Vagina (tissue), 2 donors: ENCODE measurements around the gene MROH7. TPM values are rescaled to one million over a fixed set of nuclear protein-coding genes. Genes with fewer than 3 reads are reported as not detected.

ENCODE experiments used
- DNase-seq, 2 donors: peaks; one replicate each; pipeline ENCODE4 v3.0.0-alpha.2; 2017; ENCODE audit errors: extremely low spot score in 2 of 2
- H3K27ac ChIP-seq: fragments of 200-600 bp; sonication (generic); one replicate; pipeline ENCODE4 v1.5.1; 2019
- H3K27me3 ChIP-seq: fragments of 200-600 bp; sonication (generic); one replicate; pipeline ENCODE4 v1.5.1; 2019
- H3K36me3 ChIP-seq, 2 donors: fragments of 200-600 bp; sonication (generic); one replicate each; pipeline ENCODE4 v1.5.1; 2017 to 2019
- H3K4me1 ChIP-seq: fragments of 200-600 bp; sonication (generic); one replicate; pipeline ENCODE4 v1.5.1; 2019
- H3K4me3 ChIP-seq, 2 donors: fragments of 200-600 bp; sonication (generic); 1 replicate in 1 of 2; 2 replicates in 1 of 2; pipeline ENCODE4 v1.5.1; 2016 to 2019
- H3K9me3 ChIP-seq: fragments of 200-600 bp; sonication (generic); one replicate; pipeline ENCODE4 v1.5.1; 2019
- CTCF ChIP-seq, 3 experiments: fragments of 450-650 bp in 2 of 3; fragments of 200-600 bp in 1 of 3; sonication (generic) in 1 of 3; IDR thresholded peaks; one replicate each; pipeline ENCODE4 v1.5.1; 2017 to 2019; ENCODE audit warnings: antibody characterized with exemption in 3 of 3, mild to moderate bottlenecking in 2 of 3, moderate library complexity in 2 of 3
- POLR2A ChIP-seq, 2 donors: fragments of 450-650 bp; IDR thresholded peaks; one replicate each; pipeline ENCODE4 v1.6.1; 2017; ENCODE audit warnings: antibody characterized with exemption in 2 of 2, mild to moderate bottlenecking in 2 of 2, moderate library complexity in 2 of 2
- POLR2AphosphoS5 ChIP-seq, 2 donors: sonication (generic); formaldehyde crosslinking; IDR thresholded peaks; one replicate each; pipeline ENCODE4 v1.9.0; 2017; ENCODE audit warnings: antibody characterized with exemption in 2 of 2, mild to moderate bottlenecking in 2 of 2, low read depth in 1 of 2; ENCODE audit not compliant: insufficient read depth in 1 of 2
- intact Hi-C: fragments of 100-400 bp; cut with DNase I; formaldehyde crosslinking; loops from one replicate; pipeline ENCODE4 v1.15.1; 2023
- total RNA-seq: library from RNA; depleted of rRNA; stranded (reverse); fragments of >200 nt; gene quantifications from one replicate; pipeline ENCODE4 v1.2.3, GENCODE V29; 2016

Gene MROH7
- total RNA-seq, 1 donor from 2014 or later, result 7.4 TPM

- no peak for DNase-seq
- Histone ChIP-seq H3K4me3 (no peak overlapping the region), H3K27me3 (no peaks in the 10 kb centered on the region), H3K4me1 (no peaks in the 10 kb centered on the region), H3K36me3 (peaks cover 0 to 15% of the 10 kb centered on the region in 2 donors), H3K9me3 (no peaks in the 10 kb centered on the region), H3K27ac (no peak overlapping the region)
- intact Hi-C loops, result no loop called here
- TF ChIP-seq POLR2AphosphoS5 (IDR thresholded peaks at IDR 0.05; ENCODE audit: insufficient read depth in 1 of 2, low read depth in 1 of 2), result no peak
- TF ChIP-seq CTCF (IDR thresholded peaks at IDR 0.05), result no peak
- no peak for TF ChIP-seq POLR2A (IDR thresholded peaks at IDR 0.05)
Observed at GRCh38 chr1:54596756-54597155, 44.8 kb upstream of the MROH7 start.

DNA sequence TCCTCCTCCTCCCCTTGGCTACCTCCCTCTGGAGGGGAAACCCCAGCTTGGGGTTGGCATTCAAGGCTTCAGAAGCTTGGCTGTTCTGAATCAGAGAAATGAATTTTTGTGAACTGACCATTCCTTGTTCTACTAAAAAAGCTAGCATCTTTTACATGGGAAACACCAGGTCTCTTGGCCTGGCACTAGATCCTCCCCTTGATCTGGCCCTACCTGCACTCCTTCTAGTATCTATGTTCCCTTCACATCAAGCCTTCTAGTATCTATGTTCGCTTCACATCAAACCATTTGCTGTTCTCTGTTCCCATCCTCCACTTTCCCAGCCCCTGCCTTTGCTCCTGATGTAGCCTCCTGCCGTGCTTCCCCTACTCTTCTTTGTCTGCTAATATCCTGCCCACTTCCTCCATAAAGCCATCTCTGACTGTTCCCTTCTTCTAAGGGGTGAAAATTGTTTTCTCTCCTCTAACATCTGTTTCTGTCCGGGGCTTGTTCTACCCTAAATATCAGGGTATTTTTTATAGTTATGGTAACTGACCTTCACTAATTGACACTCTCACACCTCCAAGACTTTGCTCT is 44.0 kb upstream of the MROH7 start:
- Histone ChIP-seq H3K36me3 (peaks cover 0 to 15% of the 10 kb centered on the region in 2 donors), H3K4me3 (no peak overlapping the region), H3K27me3 (no peaks in the 10 kb centered on the region), H3K27ac (no peak overlapping the region), H3K4me1 (no peaks in the 10 kb centered on the region), H3K9me3 (no peaks in the 10 kb centered on the region)
- no peak for DNase-seq
- intact Hi-C loops, result no loop called here
- TF ChIP-seq POLR2AphosphoS5 (IDR thresholded peaks at IDR 0.05; ENCODE audit: insufficient read depth in 1 of 2, low read depth in 1 of 2) (no peak), POLR2A (IDR thresholded peaks at IDR 0.05) (no peak), CTCF (IDR thresholded peaks at IDR 0.05) (no peak)

DNA sequence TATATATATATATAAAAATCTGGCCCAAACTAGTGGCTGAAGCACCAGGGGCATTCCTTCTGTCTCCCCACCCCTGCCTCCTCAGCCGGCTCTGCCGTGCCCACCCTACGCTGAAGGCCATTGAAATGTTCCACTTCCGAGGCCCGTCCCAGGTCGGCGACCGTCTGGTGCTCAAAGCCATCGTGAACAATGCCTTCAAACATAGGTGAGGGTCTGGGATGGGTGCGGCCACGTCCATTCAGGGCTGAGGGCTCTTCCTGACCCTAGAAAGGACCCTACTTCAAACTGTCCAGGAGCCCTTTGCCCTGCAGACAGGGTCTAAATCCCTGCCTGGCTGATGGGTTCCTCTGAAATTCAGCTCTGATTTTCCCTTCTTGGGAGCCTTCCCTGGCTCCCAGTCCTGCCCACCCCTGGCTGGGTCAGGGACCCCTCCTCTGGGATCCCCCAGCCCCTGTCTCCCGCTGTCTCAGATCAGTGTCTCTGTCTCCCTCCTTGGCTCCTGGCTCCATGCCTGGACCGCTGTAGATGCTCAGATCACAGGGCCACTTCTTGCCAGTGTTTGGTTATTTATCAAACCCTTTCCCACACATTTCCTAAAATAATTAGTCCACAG is 42.3 kb upstream of the MROH7 start:
- H3K4me1 ChIP-seq, result no peaks in the 10 kb centered on the region
- H3K4me3 ChIP-seq, result no peak overlapping the region
- DNase-seq, result no peak
- H3K27ac ChIP-seq, result no peak overlapping the region
- no peaks in the 10 kb centered on the region for H3K9me3 ChIP-seq
- no peaks in the 10 kb centered on the region for H3K27me3 ChIP-seq
- TF ChIP-seq POLR2A (IDR thresholded peaks at IDR 0.05), result no peak
- TF ChIP-seq POLR2AphosphoS5 (IDR thresholded peaks at IDR 0.05; ENCODE audit: insufficient read depth in 1 of 2, low read depth in 1 of 2), result no peak
- no peak for TF ChIP-seq CTCF (IDR thresholded peaks at IDR 0.05)
- peaks cover 0 to 14% of the 10 kb centered on the region in 2 donors for H3K36me3 ChIP-seq
- intact Hi-C loops, result no loop called here

- H3K27me3 ChIP-seq, result no peaks in the 10 kb centered on the region
- no peak overlapping the region for H3K27ac ChIP-seq
- no peaks in the 10 kb centered on the region for H3K4me1 ChIP-seq
- TF ChIP-seq POLR2A (IDR thresholded peaks at IDR 0.05) (no peak), POLR2AphosphoS5 (IDR thresholded peaks at IDR 0.05; ENCODE audit: insufficient read depth in 1 of 2, low read depth in 1 of 2) (no peak), CTCF (IDR thresholded peaks at IDR 0.05) (no peak)
- H3K9me3 ChIP-seq, result no peaks in the 10 kb centered on the region
- peaks cover 0 to 2% of the 10 kb centered on the region in 2 donors for H3K36me3 ChIP-seq
- no peak overlapping the region for H3K4me3 ChIP-seq
- no peak for DNase-seq
- intact Hi-C loops, result no loop called here
Observed at GRCh38 chr1:54600947-54601721, 40.5 kb upstream of the MROH7 start.

DNA sequence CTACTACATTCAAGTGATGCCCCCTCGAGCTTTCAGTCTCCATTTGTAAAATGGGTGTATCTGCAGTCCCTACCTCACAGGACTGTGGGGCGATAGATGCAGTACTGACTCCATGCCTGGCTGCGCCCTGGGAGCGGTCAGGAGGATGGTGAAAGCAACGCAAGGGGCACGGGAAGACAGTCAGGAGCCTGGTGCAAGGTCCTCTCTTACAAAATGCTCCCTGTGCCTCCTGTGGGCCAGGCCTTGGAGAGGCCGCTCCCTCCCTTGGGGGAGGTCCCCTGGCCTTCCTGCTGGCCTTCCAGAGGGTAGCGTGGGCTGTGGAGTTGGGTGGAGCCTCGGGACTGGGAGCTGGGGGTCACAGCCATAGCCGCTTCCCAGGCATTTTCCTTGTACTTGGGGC is 39.9 kb upstream of the MROH7 start:
- intact Hi-C loops, result no loop called here
- H3K4me1 ChIP-seq, result no peaks in the 10 kb centered on the region
- H3K27ac ChIP-seq, result no peak overlapping the region
- no peaks in the 10 kb centered on the region for H3K9me3 ChIP-seq
- H3K36me3 ChIP-seq, result no peaks in the 10 kb centered on the region
- TF ChIP-seq POLR2A (IDR thresholded peaks at IDR 0.05) (no peak), CTCF (IDR thresholded peaks at IDR 0.05) (no peak), POLR2AphosphoS5 (IDR thresholded peaks at IDR 0.05; ENCODE audit: insufficient read depth in 1 of 2, low read depth in 1 of 2) (no peak)
- no peak overlapping the region for H3K4me3 ChIP-seq
- H3K27me3 ChIP-seq, result no peaks in the 10 kb centered on the region
- no peak for DNase-seq
